Transverse colon (tissue), 4 donors: Measurements from ENCODE around the gene TRABD2A. TPM values are rescaled to one million over a fixed set of nuclear protein-coding genes. Genes with fewer than 3 reads are reported as not detected.

Experiments used
- DNase-seq: peaks from one replicate; pipeline ENCODE4 v3.0.0-alpha.2; 2019
- H3K27ac ChIP-seq, 4 donors: fragments of 200-600 bp; sonication (generic); 2 replicates each; pipeline ENCODE4 v1.5.1; 2016 to 2018; ENCODE audit warnings: inconsistent platforms in 4 of 4
- H3K27me3 ChIP-seq: fragments of 200-600 bp; sonication (generic); 2 replicates; pipeline ENCODE4 v1.5.1; 2017; ENCODE audit warnings: inconsistent platforms
- H3K36me3 ChIP-seq, 4 donors: fragments of 200-600 bp; sonication (generic); 2 replicates each; pipeline ENCODE4 v1.5.1; 2017 to 2019; ENCODE audit warnings: inconsistent platforms in 4 of 4
- H3K4me1 ChIP-seq, 4 donors: fragments of 200-600 bp; sonication (generic); 2 replicates each; pipeline ENCODE4 v1.5.1; 2017 to 2020; ENCODE audit warnings: inconsistent platforms in 4 of 4
- H3K4me3 ChIP-seq, 4 donors: fragments of 200-600 bp; sonication (generic); 1 replicate in 1 of 4; 2 replicates in 3 of 4; pipeline versions ENCODE4 v1.5.1 to v1.6.1; 2017 to 2019; ENCODE audit warnings: inconsistent platforms in 4 of 4
- H3K9me3 ChIP-seq, 2 donors: fragments of 200-600 bp; sonication (generic); 2 replicates each; pipeline ENCODE4 v1.5.1; 2017 to 2019; ENCODE audit warnings: inconsistent platforms in 2 of 2
- EP300 ChIP-seq: sonication (generic); formaldehyde crosslinking; IDR thresholded peaks from one replicate; pipeline ENCODE4 v1.6.1; 2017; ENCODE audit warnings: antibody characterized with exemption, low read depth
- POLR2A ChIP-seq: fragments of 450-650 bp; IDR thresholded peaks from one replicate; pipeline ENCODE4 v1.6.1; 2016; ENCODE audit warnings: antibody characterized with exemption, mild to moderate bottlenecking, moderate library complexity
- POLR2AphosphoS5 ChIP-seq, 3 donors: sonication (generic); formaldehyde crosslinking; IDR thresholded peaks; one replicate each; pipeline ENCODE4 v1.6.1; 2016; ENCODE audit warnings: antibody characterized with exemption in 3 of 3
- WGBS, 2 donors: methylation state at CpG; one replicate each; pipeline ENCODE4 v1.1.5; 2018; ENCODE audit warnings: low coverage in 1 of 2; 5-methylcytosine and 5-hydroxymethylcytosine counted together
- in situ Hi-C, 4 donors: fragments of 200-750 bp; cut with MboI; loops; one replicate each; pipeline versions ENCODE4 v1.15.0 to v1.15.1; 2017; ENCODE audit warnings: low sequenced_read_pairs in 3 of 4, low pct_ligation_motif_present in 1 of 4, low pct_unique_long_range_greater_than_20kb in 1 of 4
- intact Hi-C: fragments of 100-400 bp; cut with DNase I; formaldehyde crosslinking; loops from one replicate; pipeline ENCODE4 v1.15.1; 2023; ENCODE audit warnings: low total_unique reads
- total RNA-seq, 4 donors: library from RNA; depleted of rRNA; stranded (reverse); fragments of >200 nt; gene quantifications; one replicate each; pipeline ENCODE4 v1.1.0, GENCODE V29; 2016
- TF ChIP-seq, protein P1 (sequence below), 5 experiments: fragments of 200-600 bp in 3 of 5; fragments of 450-650 bp in 2 of 5; sonication (generic) in 3 of 5; IDR thresholded peaks; 1 replicate in 2 of 5; 2 replicates in 3 of 5; pipeline ENCODE4 v1.5.1; 2016 to 2017; ENCODE audit warnings: antibody characterized with exemption in 5 of 5, inconsistent platforms in 3 of 5, mild to moderate bottlenecking in 2 of 5, moderate library complexity in 1 of 5

Gene TRABD2A
- total RNA-seq, 4 donors from 2014 or later, result 21.3 to 230 (median 76.5) TPM

DNA sequence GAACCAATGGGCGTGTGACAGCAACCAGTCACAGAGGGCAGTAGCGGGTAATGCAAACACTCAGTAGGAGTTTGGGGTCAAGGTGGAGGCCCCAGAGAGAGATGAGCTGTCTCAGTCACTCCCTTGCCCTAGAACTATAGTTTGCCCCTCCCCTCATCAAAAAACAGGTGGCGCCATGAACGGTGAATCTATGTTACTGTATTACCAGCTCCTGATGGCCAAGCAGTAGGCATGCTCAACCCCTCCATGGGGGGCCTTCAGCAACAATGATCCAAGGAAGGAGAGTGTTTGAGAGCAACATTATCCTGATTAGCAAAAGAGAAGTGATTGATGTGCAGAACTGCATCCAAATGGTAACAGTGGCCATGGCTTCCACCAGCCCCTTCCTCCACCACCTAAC lies 30.4 kb downstream of the TRABD2A start:
- H3K27me3 ChIP-seq, result no peaks in the 10 kb centered on the region
- H3K4me1 ChIP-seq, result peaks cover 0 to 15% (median 8%) of the 10 kb centered on the region in 4 donors
- H3K9me3 ChIP-seq, result no peaks in the 10 kb centered on the region
- in situ Hi-C loops (loop anchor here in 1 of 4 donors (25.0 kb wide), 1 partner anchor 363 kb away; no protein-coding TSS in a partner anchor), intact Hi-C loops (no loop called here)
- H3K4me3 ChIP-seq, result no peak overlapping the region
- no peaks in the 10 kb centered on the region for H3K36me3 ChIP-seq
- WGBS, 2 donors, result 87% methylated on average over 4 of the region's 4 CpGs; no CpG with 5 or more reads in 1 of the 2 donors
- TF ChIP-seq POLR2A, result no peak
- TF ChIP-seq, protein P1, sequence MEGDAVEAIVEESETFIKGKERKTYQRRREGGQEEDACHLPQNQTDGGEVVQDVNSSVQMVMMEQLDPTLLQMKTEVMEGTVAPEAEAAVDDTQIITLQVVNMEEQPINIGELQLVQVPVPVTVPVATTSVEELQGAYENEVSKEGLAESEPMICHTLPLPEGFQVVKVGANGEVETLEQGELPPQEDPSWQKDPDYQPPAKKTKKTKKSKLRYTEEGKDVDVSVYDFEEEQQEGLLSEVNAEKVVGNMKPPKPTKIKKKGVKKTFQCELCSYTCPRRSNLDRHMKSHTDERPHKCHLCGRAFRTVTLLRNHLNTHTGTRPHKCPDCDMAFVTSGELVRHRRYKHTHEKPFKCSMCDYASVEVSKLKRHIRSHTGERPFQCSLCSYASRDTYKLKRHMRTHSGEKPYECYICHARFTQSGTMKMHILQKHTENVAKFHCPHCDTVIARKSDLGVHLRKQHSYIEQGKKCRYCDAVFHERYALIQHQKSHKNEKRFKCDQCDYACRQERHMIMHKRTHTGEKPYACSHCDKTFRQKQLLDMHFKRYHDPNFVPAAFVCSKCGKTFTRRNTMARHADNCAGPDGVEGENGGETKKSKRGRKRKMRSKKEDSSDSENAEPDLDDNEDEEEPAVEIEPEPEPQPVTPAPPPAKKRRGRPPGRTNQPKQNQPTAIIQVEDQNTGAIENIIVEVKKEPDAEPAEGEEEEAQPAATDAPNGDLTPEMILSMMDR (IDR thresholded peaks at IDR 0.05), result no peak
- TF ChIP-seq POLR2AphosphoS5 (IDR thresholded peaks at IDR 0.05), result no peak
- TF ChIP-seq EP300, result no peak
- no peak overlapping the region for H3K27ac ChIP-seq
- no peak for DNase-seq

DNA sequence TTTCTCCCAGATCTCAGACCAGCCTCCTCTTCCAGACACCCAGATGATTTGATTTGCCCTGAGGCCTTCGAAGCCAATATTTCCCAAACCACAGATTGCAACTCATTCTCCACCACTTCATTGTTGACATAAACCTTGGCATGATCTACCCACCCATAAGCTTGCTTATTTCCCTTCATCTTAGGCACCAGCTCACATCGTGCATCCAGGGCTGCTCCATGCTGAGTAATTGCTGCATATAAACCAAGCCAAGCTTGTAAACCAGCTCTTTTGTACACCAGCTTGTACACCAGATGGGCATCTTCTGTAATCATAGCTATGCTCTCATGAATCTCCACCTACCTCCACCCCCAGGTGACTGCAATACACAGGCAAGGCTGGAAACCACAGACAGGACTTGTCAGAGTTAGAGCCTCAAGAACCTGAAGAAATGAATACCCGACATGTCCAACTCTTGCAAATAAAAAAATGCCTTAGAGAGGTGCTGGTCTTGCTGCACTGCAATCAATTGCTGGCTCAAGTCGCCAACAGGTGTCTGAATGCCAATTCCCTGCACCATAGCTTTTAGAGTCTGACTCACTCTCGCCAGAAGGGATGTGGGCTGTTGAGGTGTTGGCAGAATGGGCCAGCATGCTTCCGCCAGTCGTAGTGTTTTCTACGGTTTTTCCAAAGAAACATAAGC lies 31.5 kb downstream of the TRABD2A start:
- intact Hi-C loops, result loop anchor here (1.0 kb wide), 1 partner anchor 26 kb away; no protein-coding TSS in a partner anchor
- Histone ChIP-seq H3K36me3 (no peaks in the 10 kb centered on the region), H3K27ac (peak overlapping the region in 2 of 4 donors; percentile 1 to 24), H3K9me3 (no peaks in the 10 kb centered on the region), H3K4me1 (peaks cover 0 to 17% (median 8%) of the 10 kb centered on the region in 4 donors), H3K4me3 (no peak overlapping the region), H3K27me3 (no peaks in the 10 kb centered on the region)
- in situ Hi-C loops, result no loop called here
- DNase-seq, result no peak
- TF ChIP-seq, protein P1 (IDR thresholded peaks at IDR 0.05), result no peak
- peak in 1 of 3 donors; percentile 25 for TF ChIP-seq POLR2AphosphoS5 (IDR thresholded peaks at IDR 0.05)
- WGBS, 2 donors, result 65 to 84% methylated on average over 5 to 8 of the region's 8 CpGs

DNA sequence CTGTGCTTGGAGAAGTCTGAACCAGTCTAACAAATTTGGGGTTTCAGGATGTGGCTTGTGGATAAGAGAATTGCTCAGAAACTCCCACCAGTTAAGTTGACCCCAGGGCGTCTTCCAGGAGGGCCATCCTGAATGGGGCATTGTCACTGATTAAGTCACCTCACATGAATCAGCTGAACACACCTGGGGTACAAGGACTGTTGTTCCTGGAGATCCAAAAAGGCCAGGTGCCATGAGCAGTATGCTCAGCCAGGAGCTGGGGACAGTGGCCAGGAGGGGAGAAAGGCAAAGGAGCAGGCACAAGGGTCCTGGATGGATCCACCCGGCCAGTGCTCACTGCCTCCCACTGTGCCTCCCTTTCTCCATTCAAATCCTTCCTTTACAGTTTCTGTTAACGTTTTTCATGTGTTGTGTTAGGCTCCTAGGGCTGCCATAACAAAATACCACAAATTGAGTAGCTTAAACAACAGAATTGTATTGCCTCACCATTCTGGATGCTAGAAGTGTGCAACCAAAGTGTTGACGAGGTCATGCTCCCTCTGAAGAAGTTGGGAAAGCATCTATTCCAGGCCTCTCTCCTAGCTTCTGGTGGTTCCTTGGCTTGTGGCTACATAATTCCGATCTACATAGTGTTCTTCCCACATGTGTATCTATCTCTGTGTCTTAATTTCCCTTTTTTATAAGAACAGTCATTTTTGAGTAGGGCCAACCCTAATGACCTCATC lies 33.4 kb downstream of the TRABD2A start:
- TF ChIP-seq EP300 (no peak), POLR2AphosphoS5 (IDR thresholded peaks at IDR 0.05) (no peak), POLR2A (no peak)
- TF ChIP-seq, protein P1 (IDR thresholded peaks at IDR 0.05), result no peak
- intact Hi-C loops, result no loop called here
- no peak overlapping the region for H3K4me3 ChIP-seq
- H3K27me3 ChIP-seq, result no peaks in the 10 kb centered on the region
- in situ Hi-C loops, result no loop called here
- WGBS, 2 donors, result 75 to 83% methylated on average over 3 to 5 of the region's 5 CpGs
- no peaks in the 10 kb centered on the region for H3K36me3 ChIP-seq
- peaks cover 0 to 17% (median 8%) of the 10 kb centered on the region in 4 donors for H3K4me1 ChIP-seq
- no peaks in the 10 kb centered on the region for H3K9me3 ChIP-seq
- peak overlapping the region; percentile 11 to 62 (median 45) for H3K27ac ChIP-seq
- DNase-seq, result no peak

DNA sequence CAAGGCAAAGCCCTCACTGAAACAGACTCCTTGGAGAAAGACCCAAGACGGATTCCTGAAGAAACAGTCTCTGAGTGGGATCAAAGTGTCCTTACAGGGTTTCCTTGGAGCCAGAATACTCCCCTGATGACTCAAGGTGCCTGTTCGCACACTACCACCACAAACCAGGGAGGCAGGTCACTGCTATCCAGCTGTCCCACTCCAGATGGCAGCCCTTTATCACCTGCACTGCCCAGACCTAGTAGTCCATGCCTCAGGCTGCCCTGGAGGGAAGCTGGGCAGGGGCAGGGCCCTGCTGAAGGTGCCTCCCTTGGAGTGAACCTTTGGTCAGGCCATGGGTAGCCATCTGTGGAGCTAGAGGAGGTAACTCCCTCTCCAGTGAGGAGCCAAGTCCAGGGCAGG lies 34.1 kb downstream of the TRABD2A start:
- H3K27me3 ChIP-seq, result no peaks in the 10 kb centered on the region
- WGBS, 2 donors, result 90% methylated on average over 2 of the region's 2 CpGs; no CpG with 5 or more reads in 1 of the 2 donors
- H3K9me3 ChIP-seq, result no peaks in the 10 kb centered on the region
- H3K4me3 ChIP-seq, result no peak overlapping the region
- no peaks in the 10 kb centered on the region for H3K36me3 ChIP-seq
- peaks cover 0 to 17% (median 8%) of the 10 kb centered on the region in 4 donors for H3K4me1 ChIP-seq
- peak; percentile 54 for DNase-seq
- intact Hi-C loops (no loop called here), in situ Hi-C loops (no loop called here)
- H3K27ac ChIP-seq, result peak overlapping the region; percentile 36 to 69 (median 58)
- TF ChIP-seq POLR2A (no peak), POLR2AphosphoS5 (IDR thresholded peaks at IDR 0.05) (peak in 1 of 3 donors; percentile 18)
